ENCODE measurements around the gene USP24.

DNA sequence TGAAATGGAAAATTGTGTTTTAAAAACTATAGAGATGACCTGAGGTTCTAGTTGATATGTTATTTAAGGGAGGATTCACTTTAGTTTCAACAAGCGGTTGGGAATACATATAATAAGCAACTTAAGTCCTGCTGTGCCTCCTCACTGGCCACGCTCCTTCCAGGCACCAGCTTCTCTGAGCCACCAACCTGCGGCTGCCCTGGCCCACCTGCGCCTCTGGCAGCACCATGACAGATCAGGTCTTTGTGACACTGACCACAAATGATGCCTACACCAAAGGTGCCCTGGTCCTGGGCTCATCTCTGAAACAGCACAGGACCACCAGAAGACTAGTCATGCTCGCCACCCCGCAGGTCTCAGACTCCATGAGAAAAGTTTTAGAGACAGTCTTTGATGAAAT lies 7.0 kb upstream of the USP24 start:
- TF ChIP-seq CTCF (IDR thresholded peaks at IDR 0.05; ENCODE audit: poor library complexity, severe bottlenecking) (no peak), EZH2 (IDR thresholded peaks at IDR 0.05; ENCODE audit: borderline replicate concordance, insufficient read depth, low read length, poor library complexity, severe bottlenecking) (no peak), POLR2AphosphoS5 (IDR thresholded peaks at IDR 0.05) (no peak), REST (IDR thresholded peaks at IDR 0.05; ENCODE audit: borderline replicate concordance) (no peak)

All from neural cell (in vitro differentiated cells).